HuH-7 (cell line): ENCODE results near the gene MICAL2.

ENCODE experiments used
- DNase-seq: peaks from one replicate; pipeline ENCODE4 v3.0.0; 2011; ENCODE audit warnings: low spot score

The MICAL2 gene

DNA sequence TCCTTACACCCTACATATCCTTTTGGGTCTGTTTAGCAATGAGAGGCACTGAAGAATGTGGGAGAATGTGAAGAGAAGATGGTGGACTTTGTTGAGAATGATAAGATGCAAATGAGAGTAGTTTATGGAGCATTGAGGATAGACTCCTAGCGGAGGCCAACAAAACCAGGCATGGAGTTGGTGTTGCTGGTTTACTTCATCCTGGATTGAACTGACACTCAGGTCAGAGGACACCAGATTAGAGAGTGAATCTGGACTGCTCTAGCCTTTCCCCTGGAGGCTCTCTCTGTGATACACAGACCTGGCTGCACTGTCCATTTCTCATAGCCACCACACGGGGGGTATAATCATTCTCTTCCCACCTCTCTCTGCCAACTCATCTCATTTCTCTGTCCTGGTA lies 98.7 kb downstream of the MICAL2 start:
- DNase-seq, result no peak

- no peak for DNase-seq
These were observed 99.8 kb downstream of the MICAL2 start for GRCh38 chr11:12210200-12210599.

GRCh38 chr11:12211331-12212065 lies 101.1 kb downstream of the MICAL2 start:
- DNase-seq, result no peak

DNA sequence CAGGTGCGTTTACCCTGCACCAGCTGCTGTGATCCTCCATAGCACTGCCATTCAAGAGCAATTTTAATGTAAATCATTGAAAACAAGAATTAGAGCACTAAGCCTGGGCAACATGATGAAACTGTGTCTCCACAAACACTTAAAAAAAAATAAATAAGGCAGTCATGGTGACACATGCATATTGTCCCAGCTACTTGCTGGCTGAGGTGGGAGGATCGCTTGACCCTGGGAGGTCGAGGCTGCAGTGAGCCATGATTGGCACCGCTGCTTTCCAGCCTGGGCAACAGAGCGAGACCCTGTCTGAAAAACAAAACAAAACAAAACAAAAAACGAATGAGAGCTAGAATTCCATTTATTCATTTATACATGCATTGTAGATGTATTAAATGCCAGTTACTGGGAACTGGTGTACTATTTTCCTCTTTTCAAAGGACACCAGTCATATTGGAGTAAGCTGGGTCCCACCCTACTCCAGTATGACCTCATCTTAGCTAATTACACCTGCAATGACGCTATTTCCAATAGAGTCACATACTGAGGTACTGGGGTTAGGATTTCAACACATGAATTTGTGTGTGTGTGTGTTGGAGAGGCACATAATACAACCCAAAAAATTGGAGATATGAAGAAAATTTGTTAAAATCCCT lies 101.9 kb downstream of the MICAL2 start:
- no peak for DNase-seq

DNA sequence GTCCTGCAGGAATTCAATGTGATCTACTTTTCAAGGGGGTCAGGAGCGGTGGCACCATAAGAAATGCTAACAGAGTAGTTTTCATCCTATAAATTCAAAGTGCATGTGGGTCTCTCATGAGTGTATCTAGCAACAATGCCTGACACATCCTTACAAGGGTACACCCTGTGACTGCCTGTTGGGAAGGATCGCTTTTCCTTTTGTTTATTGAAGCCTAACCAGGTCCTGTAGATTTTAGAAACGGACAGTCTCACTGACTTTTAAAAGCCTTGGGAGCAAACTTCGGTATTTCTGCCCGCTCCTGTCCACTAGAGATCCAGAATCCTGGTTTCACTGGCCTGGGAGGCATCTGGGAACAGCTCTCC lies 102.4 kb downstream of the MICAL2 start:
- no peak for DNase-seq

GRCh38 chr11:12213883-12214282 lies 103.5 kb downstream of the MICAL2 start:
- no peak for DNase-seq

DNA sequence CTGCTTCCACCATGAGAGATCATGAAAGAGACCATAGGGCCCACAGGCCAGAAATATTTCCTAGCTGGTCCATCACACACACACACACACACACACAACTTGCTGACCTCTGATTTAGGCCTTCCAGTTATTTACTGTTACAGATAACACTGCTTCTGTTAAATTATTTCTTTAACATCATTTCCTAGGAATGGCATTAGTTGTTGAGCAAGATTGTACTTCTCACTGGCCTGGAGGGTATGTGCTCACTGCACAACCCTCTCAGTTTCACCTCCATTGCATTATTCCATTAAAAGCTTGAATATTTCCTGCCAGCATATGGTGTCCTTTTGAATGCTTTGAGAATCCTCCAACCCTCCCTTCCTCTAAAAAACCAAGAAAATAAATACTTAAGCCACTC lies 104.4 kb downstream of the MICAL2 start:
- no peak for DNase-seq

GRCh38 chr11:12215181-12215593 lies 104.8 kb downstream of the MICAL2 start:
- DNase-seq, result no peak

DNA sequence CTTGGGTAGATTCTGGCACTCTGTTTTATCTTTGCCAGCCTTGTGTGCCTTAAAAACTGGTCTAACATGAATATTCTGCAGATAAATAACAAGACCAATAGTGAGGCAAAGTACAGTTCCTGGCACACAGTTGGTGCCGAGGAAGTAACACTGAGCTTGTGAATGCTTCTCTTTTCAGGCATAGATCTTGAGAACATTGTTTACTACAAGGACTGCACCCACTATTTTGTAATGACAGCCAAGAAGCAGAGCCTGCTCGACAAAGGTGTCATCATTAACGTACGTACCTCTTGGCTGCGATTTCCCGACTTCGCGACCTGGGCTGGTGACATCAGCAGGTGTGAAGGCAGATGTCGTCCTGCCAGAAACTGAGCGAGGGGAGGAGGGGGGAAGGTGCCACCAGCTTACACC lies 105.7 kb downstream of the MICAL2 start:
- no peak for DNase-seq

GRCh38 chr11:12216671-12217374 lies 106.4 kb downstream of the MICAL2 start:
- DNase-seq, result no peak

DNA sequence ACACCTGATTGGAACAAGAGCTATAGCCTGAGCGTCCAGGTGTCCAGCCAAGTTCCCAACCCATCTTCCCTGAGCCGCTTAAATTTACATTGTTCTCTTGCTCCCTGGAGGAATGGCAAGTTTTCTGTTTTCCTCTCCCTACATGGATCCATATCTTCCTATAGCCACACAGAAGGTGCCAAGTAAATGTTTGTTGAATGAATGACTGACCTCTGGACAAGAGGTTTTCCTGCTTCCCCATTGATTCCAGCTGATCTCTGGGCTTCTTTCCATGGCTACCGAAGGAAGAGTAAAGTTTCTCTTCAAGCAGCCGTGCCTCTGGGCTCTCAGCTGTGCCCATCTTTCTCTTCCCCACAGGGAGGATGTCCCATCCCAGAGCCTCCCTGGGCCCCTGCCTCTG lies 107.5 kb downstream of the MICAL2 start:
- no peak for DNase-seq

- peak; percentile 67 for DNase-seq
These were observed 108.5 kb downstream of the MICAL2 start for GRCh38 chr11:12218909-12219308.

GRCh38 chr11:12219757-12220156 lies 109.4 kb downstream of the MICAL2 start:
- DNase-seq, result no peak

DNA sequence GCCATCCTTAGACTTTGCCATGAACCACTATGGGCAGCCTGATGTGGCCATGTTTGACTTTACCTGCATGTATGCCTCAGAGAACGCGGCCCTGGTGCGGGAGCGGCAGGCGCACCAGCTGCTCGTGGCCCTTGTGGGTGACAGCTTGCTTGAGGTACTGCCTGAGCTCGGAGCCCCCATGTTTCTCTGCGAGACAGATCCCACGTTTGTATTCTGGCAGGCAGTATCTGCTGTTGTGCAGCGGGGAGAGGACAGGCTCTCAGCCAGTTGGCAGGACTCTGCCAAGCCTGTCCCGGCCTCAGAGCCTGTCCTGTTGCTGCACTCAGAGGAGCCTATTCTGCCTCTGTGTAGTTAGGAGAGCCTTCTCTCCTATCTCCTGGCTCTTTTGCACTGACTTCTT lies 109.9 kb downstream of the MICAL2 start:
- DNase-seq, result no peak

- DNase-seq, result no peak
These were observed 110.7 kb downstream of the MICAL2 start for GRCh38 chr11:12221051-12221535.

DNA sequence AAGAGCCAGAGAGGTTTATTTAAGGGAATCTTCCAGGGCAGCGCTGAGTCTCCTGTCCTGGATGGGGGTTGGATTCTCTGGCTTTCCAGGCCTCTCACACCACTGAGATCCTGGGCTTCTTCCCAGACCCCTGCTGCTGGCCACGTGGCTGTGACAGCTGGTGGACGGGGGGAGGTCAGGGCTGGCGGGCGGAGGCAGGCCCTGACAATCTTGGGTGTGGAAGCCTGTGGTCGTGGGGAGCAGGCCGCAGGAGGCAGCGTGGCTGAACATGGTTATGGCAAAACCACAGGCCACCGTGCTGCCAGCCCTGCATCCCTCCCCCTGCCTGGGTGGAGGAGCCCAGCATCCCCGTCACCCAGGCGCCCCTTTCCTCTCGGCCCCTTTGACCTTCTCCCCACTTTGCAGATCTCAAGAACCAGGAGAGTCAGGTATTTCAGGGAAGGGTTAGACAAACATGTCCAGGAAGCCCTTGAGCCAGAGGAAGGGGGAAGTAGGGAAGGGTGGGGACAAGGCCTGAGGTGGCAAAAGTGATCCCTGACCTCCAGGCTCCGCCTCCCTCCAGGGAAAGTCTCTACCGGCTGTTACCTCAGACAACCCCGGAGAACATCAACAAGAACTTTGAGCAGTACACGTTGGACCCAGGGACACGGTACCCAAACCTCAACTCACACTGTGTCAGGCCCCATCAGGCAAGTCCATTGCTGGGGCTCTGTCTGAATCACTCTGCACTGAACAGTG lies 111.8 kb downstream of the MICAL2 start:
- no peak for DNase-seq

DNA sequence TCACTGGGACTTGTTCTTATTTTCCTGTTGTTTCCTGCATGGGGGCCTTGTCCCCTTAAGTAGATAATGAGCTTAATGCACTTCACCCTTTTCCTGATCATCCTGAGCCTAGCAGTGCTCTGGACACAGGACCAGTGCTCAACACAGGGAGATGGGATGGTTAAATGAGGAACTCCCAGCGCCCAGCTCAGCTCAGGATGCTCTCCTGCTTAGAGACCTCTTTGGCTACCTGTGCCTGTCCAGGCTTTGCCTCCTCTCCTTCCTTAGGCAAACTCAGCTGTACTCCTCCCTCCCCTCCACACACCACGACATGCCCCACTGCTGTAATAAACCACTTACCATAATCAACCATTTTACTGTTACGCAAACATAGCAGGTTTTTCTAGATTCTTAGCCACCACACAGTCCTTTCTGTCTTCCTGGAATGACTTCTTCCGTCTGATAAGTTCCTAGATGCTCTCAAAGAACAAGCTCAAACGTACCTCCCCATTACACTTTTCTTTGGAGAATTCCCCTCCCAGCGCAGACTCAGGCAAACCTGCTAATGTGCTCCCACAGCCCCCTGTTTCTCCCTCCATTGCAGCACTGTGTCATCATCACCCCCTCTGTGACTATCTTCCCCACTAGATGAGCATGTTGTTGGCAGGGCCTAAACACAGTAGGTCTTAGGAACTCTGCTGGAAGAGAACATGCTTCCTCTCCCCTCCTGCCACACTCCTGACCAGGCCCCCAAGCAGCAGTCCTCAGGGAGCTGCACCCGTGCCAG lies 113.6 kb downstream of the MICAL2 start:
- DNase-seq, result no peak

DNA sequence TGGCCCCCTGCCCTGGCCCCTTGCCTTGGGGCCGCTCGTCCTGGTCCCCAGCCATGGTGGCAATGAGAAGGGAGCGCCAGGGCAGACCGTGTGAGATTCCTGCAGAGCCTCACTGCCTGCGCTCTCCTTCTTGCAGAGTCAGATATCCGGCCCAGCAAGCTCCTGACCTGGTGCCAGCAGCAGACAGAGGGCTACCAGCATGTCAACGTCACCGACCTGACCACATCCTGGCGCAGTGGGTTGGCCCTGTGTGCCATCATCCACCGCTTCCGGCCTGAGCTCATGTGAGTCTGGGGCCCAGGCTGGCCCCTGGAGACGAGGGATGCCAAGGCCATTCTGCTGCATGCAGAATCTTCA lies 114.1 kb downstream of the MICAL2 start:
- DNase-seq, result no peak

- DNase-seq, result no peak
These were observed 114.8 kb downstream of the MICAL2 start for GRCh38 chr11:12225046-12225739.

DNA sequence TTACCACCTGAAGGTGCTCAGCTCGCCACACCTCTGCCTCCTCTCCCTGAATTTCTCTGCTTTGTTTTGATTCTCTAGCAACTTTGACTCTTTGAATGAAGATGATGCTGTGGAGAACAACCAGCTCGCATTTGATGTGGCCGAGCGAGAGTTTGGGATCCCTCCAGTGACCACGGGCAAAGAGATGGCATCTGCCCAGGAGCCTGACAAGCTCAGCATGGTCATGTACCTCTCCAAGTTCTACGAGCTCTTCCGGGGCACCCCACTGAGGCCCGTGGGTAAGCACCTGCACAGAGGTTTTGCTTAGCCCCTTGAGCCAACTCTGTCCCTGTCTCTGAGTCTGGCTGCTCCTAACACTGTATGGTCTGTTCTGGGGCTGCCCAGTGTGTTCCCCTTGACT lies 115.7 kb downstream of the MICAL2 start:
- DNase-seq, result no peak
